HUES64 (cell line): ENCODE results near the gene MCCC2.
"Not testable (repeated sequence)": the region's sequence is repeated elsewhere in the genome, so short reads cannot be mapped to it uniquely, and the experiment has no call there.

Experiments
- H3K27ac ChIP-seq: 2 replicates; pipeline ENCODE4 v1.7.0; 2013; ENCODE audit warnings: low read depth, low read length, inconsistent platforms
- H3K27me3 ChIP-seq: 2 replicates; pipeline ENCODE4 v1.6.1; 2013; ENCODE audit warnings: mild to moderate bottlenecking, low read length; ENCODE audit not compliant: insufficient read depth
- H3K36me3 ChIP-seq: 2 replicates; pipeline ENCODE4 v1.6.1; 2013; ENCODE audit warnings: mild to moderate bottlenecking, low read length; ENCODE audit not compliant: insufficient read depth
- H3K4me1 ChIP-seq: 2 replicates; pipeline ENCODE4 v1.6.1; 2013; ENCODE audit warnings: mild to moderate bottlenecking, low read length, moderate library complexity; ENCODE audit not compliant: insufficient read depth
- H3K4me3 ChIP-seq: 2 replicates; pipeline ENCODE4 v1.5.1; 2013; ENCODE audit warnings: mild to moderate bottlenecking, low read length, moderate library complexity
- H3K9ac ChIP-seq: 2 replicates; pipeline ENCODE4 v1.6.1; 2013; ENCODE audit warnings: mild to moderate bottlenecking, low read depth, low read length
- H3K9me3 ChIP-seq: 2 replicates; pipeline ENCODE4 v1.6.1; 2013; ENCODE audit warnings: low read depth, low read length; ENCODE audit not compliant: insufficient read depth
- WGBS: fragments of 150-250, 120-280 bp; methylation state at CpG from one replicate; pipeline ENCODE4 v1.1.7; 2013; ENCODE audit warnings: missing lambda C conversion rate; 5-methylcytosine and 5-hydroxymethylcytosine counted together

MCCC2 gene

DNA sequence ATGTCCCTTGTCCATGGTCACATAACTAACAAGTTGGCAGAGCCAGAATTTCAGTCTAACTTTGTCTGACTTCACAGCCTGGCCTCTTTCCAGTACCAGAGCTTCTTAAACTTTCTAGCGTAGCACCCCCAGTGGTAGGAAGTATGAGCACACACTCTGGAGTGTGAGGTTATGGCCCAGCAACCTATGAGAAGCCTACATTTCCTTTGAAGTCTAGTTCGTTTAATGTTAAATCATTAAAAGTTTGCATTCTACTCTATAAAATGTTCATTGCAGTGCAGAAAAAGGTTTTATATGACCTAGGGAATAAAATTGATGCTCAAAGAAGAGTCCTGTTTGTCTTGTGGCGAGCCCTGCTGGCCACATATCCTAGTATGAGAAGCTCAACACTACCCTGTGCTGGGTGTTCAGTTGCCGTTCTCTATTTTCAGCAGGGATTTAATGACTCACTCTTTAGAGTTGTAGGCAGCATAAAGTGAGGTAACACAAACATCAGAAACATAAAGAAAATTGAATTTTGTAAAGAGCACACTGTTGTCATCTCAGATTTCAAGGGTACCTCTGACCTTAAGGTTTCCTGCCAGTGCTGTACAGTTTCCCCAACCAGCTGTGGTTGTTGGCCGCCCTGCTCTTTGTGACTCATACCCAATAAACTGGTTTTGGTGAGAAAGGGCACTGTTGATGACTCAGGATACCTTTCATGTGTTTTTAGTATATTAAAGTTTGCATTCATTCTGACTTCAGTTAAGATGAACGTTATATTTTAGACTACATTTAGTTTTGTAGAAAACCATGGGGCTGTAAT lies 14.3 kb downstream of the MCCC2 start:
- H3K9me3 ChIP-seq, result no peaks in the 10 kb centered on the region
- no peaks in the 10 kb centered on the region for H3K27me3 ChIP-seq
- H3K36me3 ChIP-seq, result peaks cover 66% of the 10 kb centered on the region
- no peaks in the 10 kb centered on the region for H3K4me1 ChIP-seq
- 85% methylated on average over 6 of the region's 6 CpGs for WGBS
- no peak overlapping the region for H3K4me3 ChIP-seq
- no peak overlapping the region for H3K9ac ChIP-seq
- no peak overlapping the region for H3K27ac ChIP-seq

DNA sequence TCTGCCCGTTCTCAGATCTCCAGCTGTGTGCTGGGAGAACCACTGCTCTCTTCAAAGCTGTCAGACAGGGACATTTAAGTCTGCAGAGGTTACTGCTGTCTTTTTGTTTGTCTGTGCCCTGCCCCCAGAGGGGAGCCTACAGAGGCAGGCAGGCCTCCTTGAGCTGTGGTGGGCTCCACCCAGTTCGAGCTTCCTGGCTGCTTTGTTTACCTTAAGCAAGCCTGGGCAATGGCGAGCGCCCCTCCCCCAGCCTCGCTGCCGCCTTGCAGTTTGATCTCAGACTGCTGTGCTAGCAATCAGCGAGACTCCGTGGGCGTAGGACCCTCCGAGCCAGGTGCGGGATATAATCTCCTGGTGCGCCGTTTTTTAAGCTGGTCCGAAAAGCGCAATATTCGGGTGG lies 22.8 kb downstream of the MCCC2 start:
- not testable (repeated sequence) for H3K4me3 ChIP-seq, H3K4me1 ChIP-seq, H3K9ac ChIP-seq, H3K9me3 ChIP-seq, H3K27me3 ChIP-seq, H3K27ac ChIP-seq
- WGBS, result 91% methylated on average over 10 of the region's 16 CpGs
- peaks cover 23% of the 10 kb centered on the region for H3K36me3 ChIP-seq

DNA sequence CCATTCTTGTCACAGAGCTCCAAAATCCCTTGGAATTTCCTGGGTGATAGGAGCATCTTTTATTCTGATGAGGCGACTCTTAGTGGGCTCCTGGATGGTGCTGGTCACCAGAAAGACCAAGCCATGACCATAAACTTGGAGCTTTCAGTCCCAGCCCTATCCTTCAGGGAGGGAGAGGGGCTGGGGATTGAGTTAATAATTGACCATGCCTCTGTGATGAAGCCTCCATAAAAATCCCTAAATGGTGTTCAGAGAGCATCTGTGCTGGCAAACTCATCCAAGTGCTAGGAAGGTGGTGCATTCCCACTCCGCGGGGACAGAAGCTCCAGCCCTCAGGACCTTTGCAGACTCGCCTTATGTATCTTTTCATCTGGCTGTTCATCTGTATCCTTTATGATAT lies 28.7 kb downstream of the MCCC2 start:
- H3K27ac ChIP-seq, result no peak overlapping the region
- no peaks in the 10 kb centered on the region for H3K27me3 ChIP-seq
- H3K9ac ChIP-seq, result no peak overlapping the region
- 71% methylated on average over 4 of the region's 4 CpGs for WGBS
- peaks cover 2% of the 10 kb centered on the region; the same call in 1 of the 2 replicates for H3K9me3 ChIP-seq
- H3K4me3 ChIP-seq, result no peak overlapping the region
- H3K36me3 ChIP-seq, result peaks cover 33% of the 10 kb centered on the region
- no peaks in the 10 kb centered on the region for H3K4me1 ChIP-seq

DNA sequence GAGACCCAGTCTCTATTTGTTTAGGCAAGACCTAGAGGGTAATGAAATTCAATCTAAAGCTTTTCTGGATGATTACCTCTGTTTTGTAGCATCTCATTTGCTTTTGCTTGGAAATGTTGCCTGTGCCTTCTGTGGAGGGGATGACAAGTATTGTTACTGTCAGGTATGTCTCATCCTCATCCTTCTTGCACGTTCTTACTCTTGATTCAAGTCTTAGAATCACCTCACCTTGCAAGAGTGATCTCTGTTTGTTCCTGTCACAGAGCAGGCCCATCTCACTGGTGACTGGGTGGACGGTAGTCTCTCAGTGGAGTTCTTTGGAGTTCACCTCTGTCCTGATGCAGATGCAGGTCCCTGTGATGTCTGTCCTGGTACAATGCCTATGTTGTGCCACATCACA lies 33.5 kb downstream of the MCCC2 start:
- Histone ChIP-seq H3K4me3 (no peak overlapping the region), H3K27ac (no peak overlapping the region), H3K27me3 (no peaks in the 10 kb centered on the region), H3K36me3 (peaks cover 23% of the 10 kb centered on the region), H3K9ac (no peak overlapping the region), H3K9me3 (no peaks in the 10 kb centered on the region), H3K4me1 (no peaks in the 10 kb centered on the region)
- WGBS, result 95% methylated on average over 2 of the region's 2 CpGs

DNA sequence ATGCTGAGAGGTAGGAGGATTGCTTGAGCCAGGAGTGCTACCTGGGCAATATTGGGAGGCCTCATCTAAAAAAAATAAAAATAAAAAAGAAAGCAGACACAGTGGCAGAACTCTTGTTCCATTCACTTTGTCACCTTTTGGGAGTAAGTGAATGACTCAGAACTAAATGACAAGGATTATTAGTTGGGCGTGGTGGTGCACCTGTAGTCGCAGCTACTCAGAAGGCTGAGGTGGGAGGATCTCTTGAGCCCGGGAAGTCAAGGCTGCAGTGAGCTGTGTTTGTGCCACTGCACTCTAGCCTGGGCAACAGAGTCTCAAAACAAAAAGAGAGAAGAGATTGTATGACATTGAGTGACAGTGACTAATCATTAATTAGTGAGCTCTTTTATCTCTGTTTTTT lies 34.1 kb downstream of the MCCC2 start:
- Histone ChIP-seq H3K36me3 (peaks cover 19% of the 10 kb centered on the region), H3K9ac (no peak overlapping the region), H3K4me3 (no peak overlapping the region), H3K27ac (no peak overlapping the region), H3K4me1 (no peaks in the 10 kb centered on the region), H3K9me3 (no peaks in the 10 kb centered on the region), H3K27me3 (no peaks in the 10 kb centered on the region)
- WGBS, result 91% methylated on average over 3 of the region's 3 CpGs

DNA sequence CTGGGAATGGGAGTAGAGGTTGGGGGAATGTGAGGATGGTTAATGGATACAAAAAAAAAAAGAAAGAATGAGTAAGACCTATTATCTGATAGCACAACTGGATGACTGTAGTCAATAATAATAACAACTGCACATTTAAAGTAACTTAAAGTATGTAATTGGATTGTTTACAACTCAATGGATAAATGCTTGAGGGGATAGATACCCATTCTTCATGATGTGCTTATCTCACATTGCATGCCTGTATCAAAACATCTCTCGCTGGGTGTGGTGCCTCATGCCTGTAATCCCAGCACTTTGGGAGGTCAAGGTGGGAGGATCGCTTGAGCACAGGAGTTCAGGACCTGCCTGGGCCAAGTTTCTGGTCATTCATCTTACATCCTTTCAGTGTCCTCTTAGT lies 34.6 kb downstream of the MCCC2 start:
- Histone ChIP-seq H3K27me3 (no peaks in the 10 kb centered on the region), H3K27ac (no peak overlapping the region), H3K9me3 (no peaks in the 10 kb centered on the region), H3K4me3 (no peak overlapping the region), H3K36me3 (peaks cover 18% of the 10 kb centered on the region), H3K9ac (no peak overlapping the region), H3K4me1 (no peaks in the 10 kb centered on the region)
- 91% methylated on average over 2 of the region's 2 CpGs for WGBS

DNA sequence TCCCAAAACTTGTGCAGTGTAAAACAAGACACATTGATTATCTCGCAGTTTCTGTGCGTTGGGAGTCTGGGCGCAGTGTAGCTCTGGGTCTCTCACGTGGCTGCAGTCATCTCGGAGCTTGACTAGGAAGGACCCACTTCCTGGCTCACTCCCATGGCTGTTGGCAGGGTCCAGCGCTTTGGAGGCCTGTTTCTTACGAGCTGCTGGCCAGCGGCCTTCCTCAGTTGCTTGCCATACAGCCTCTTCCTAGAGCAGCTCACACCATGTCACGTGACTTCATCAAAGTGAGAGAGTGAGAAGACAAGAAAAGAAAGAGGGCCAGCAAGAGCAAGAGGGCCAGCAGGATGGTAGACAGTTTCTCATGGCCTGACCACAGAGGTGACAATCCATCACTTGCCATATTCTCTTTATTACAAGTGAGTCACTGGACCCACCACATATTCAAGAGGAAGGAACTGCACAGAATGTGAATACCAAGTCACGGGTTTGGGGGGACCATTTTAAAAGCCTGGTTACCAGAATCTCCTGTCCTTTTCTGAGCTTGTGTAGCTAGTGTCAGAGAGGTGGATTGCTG lies 36.2 kb downstream of the MCCC2 start:
- WGBS, result 94% methylated on average over 10 of the region's 10 CpGs
- no peaks in the 10 kb centered on the region for H3K4me1 ChIP-seq
- H3K27me3 ChIP-seq, result no peaks in the 10 kb centered on the region
- H3K9ac ChIP-seq, result no peak overlapping the region
- H3K9me3 ChIP-seq, result no peaks in the 10 kb centered on the region
- no peak overlapping the region for H3K4me3 ChIP-seq
- H3K36me3 ChIP-seq, result peaks cover 21% of the 10 kb centered on the region
- H3K27ac ChIP-seq, result no peak overlapping the region

DNA sequence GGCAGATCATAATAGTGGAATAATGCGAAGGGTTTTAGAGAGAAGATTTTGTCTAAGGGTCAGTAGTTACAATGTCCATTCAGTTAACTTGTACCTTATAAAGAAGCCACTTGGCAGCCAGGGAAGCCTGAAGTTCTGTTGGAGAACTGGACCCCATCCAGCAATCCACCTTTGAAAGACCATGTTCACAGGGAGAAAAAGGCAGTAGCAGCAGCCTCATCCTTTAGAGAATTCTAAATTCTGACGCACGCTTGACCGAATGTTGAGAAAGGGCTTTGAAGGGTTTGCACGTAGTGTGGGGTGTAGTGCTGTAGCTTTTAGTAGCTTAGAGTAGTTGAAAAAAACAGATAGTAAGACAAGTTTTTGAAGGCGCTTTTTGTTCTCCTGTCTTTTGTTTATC lies 42.8 kb downstream of the MCCC2 start:
- Histone ChIP-seq H3K4me1 (no peaks in the 10 kb centered on the region), H3K27ac (no peak overlapping the region), H3K4me3 (no peak overlapping the region), H3K27me3 (no peaks in the 10 kb centered on the region), H3K9me3 (no peaks in the 10 kb centered on the region), H3K36me3 (peaks cover 26% of the 10 kb centered on the region), H3K9ac (no peak overlapping the region)
- WGBS, result 96% methylated on average over 6 of the region's 6 CpGs

DNA sequence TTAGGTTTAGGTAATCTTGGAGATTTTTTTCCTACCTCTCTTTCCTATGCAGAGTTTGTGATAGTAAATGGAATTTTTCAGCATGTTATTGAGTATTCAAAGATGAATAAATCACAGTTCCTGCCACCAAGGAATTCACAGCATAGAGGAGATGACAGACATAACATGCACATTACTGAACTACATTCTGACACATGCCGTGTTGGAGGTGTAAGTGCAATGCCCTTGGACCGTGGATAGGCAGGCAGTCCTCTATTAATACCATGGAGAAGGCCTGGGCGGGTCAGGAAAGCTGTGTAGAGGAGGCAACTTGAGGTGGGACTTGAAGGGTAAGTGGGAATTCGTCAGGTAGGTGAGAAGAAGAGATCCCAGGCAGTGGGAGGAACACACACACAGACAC lies 43.9 kb downstream of the MCCC2 start:
- Histone ChIP-seq H3K4me3 (no peak overlapping the region), H3K27ac (no peak overlapping the region), H3K9me3 (no peaks in the 10 kb centered on the region), H3K4me1 (no peaks in the 10 kb centered on the region), H3K27me3 (no peaks in the 10 kb centered on the region), H3K36me3 (peaks cover 37% of the 10 kb centered on the region), H3K9ac (no peak overlapping the region)
- 91% methylated on average over 4 of the region's 4 CpGs for WGBS

DNA sequence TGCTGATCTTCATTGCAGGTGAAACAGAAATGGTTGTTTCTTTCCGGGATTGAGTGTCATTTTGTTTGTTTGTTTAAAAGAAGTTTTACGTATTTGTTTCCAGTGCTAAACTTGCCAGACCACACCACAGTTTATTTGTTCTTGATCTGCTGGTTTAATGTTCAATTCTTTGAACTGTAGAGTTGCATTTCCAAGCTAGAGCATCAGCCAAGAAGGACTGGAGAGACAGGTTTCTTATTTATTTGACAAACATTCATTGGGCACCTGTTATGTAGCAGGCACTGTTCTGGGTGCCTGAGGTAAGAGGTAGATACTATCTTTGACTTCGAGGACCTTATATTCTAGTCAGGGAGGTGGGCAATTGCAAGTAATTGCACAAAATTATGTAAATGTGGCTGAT lies 45.0 kb downstream of the MCCC2 start:
- 93% methylated on average over 3 of the region's 3 CpGs for WGBS
- Histone ChIP-seq H3K36me3 (peaks cover 43% of the 10 kb centered on the region), H3K9me3 (no peaks in the 10 kb centered on the region), H3K27ac (no peak overlapping the region), H3K4me3 (no peak overlapping the region), H3K9ac (no peak overlapping the region), H3K4me1 (no peaks in the 10 kb centered on the region), H3K27me3 (no peaks in the 10 kb centered on the region)

DNA sequence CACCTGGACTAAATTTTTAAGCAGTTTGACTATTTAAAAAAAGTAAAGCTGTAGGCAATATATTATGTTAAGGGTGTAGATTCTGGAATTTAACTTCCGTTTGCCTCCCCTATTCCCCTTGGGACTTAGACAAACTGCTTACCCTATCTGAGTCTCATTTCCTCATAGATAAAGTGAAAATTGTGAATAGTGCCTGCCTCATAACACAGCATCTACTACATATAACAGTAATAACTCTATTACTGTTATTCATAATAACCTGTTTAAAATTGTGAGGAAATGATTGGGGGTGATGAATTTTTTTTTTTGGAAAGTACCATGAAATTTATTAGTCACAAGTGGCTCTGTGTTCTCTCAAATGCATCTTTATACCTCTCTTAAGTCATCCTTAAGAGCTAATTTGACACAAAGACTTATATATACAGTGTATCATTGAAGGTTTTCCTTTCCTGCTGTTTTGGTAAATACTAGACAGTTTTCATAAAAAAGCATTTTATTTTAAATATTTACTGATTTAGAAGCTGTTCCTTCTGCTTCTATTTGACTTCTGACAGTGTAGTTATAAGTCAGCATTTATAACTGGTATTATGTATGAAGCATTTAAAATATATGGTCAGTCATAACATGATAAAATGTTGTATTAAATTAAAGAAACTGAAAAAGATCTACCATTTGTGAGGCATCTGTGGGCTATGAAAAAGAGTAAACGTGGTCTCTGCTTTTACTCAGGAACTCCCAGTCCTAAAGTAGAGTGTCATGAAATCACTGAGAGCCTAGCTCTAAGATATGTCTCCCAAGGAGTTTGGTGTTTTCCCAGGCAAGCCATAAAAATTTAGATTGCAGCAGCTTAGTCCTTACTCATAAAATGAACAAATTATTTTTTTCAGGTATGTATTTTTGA lies 46.4 kb downstream of the MCCC2 start:
- no peaks in the 10 kb centered on the region for H3K4me1 ChIP-seq
- no peak overlapping the region for H3K9ac ChIP-seq
- no peak overlapping the region for H3K4me3 ChIP-seq
- no peak overlapping the region for H3K27ac ChIP-seq
- no peaks in the 10 kb centered on the region for H3K27me3 ChIP-seq
- H3K9me3 ChIP-seq, result 0 out of 2 replicates have a peak, but pooled peaks cover 5% of the 10 kb centered on the region
- peaks cover 52% of the 10 kb centered on the region for H3K36me3 ChIP-seq
- WGBS, result 89% methylated on average over 1 of the region's 2 CpGs
